B cell (primary cell): Measurements from ENCODE around the gene ACER2.

ENCODE experiments used
- EZH2 ChIP-seq: IDR thresholded peaks from 2 replicates; pipeline ENCODE4 v1.6.1; 2012; ENCODE audit warnings: borderline replicate concordance, low read depth, mild to moderate bottlenecking, moderate library complexity, low read length; ENCODE audit not compliant: insufficient read depth, poor library complexity, severe bottlenecking
- TF ChIP-seq, protein P1 (sequence below): fragments of 200-600 bp; IDR thresholded peaks from one replicate; pipeline ENCODE4 v1.8.0; 2022; ENCODE audit warnings: antibody characterized with exemption, mild to moderate bottlenecking

DNA sequence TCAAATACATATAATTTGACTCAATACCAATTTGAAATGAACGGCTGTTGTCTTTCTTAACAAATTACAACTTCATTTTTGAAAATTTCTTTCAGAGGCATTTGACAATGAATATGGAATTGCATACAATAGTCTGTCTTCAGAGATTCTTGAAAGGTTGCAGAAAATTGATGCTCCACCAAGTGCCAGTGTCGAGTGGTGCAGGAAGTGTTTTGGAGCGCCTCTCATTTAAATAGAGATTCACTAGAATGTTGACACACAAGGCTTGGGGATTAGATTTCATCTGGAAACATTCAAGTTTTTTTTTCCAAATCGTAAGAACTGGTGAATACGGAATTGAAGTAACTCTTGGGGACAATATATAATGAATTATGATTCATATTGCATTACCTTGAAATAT, 36.9 kb upstream of the ACER2 start:
- TF ChIP-seq, protein P1, sequence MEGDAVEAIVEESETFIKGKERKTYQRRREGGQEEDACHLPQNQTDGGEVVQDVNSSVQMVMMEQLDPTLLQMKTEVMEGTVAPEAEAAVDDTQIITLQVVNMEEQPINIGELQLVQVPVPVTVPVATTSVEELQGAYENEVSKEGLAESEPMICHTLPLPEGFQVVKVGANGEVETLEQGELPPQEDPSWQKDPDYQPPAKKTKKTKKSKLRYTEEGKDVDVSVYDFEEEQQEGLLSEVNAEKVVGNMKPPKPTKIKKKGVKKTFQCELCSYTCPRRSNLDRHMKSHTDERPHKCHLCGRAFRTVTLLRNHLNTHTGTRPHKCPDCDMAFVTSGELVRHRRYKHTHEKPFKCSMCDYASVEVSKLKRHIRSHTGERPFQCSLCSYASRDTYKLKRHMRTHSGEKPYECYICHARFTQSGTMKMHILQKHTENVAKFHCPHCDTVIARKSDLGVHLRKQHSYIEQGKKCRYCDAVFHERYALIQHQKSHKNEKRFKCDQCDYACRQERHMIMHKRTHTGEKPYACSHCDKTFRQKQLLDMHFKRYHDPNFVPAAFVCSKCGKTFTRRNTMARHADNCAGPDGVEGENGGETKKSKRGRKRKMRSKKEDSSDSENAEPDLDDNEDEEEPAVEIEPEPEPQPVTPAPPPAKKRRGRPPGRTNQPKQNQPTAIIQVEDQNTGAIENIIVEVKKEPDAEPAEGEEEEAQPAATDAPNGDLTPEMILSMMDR = no peak
- TF ChIP-seq EZH2 = no peak
